ENCODE data around the gene TXNDC16.

DNA sequence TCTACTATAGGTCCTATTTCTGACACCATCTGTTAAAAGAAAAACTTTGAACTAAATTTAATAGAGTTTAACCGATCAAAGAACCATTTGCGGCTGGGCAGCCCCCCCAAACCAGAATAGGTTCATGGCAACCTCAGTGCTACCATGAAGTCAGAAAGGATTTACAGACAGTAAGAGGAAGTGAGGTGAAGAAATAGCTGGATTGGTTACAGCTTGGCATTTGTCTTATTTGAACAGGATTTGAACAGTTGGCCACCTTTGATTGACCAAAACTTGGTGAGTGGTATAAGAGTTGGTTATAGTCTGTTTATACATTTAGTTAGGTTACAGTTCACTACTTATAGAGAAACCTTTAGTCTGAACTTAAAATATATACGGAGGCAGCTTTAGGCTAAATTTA is 88.9 kb downstream of the TXNDC16 start:
- TF ChIP-seq CTCF (IDR thresholded peaks at IDR 0.05; ENCODE audit: insufficient read depth, low read depth, low read length) (no peak), EZH2 (IDR thresholded peaks at IDR 0.05; ENCODE audit: insufficient read depth, low read length) (no peak)

Measured in astrocyte (in vitro differentiated cells and primary cell).